ENCODE data around the gene P4HB.

- TF ChIP-seq, protein P1, sequence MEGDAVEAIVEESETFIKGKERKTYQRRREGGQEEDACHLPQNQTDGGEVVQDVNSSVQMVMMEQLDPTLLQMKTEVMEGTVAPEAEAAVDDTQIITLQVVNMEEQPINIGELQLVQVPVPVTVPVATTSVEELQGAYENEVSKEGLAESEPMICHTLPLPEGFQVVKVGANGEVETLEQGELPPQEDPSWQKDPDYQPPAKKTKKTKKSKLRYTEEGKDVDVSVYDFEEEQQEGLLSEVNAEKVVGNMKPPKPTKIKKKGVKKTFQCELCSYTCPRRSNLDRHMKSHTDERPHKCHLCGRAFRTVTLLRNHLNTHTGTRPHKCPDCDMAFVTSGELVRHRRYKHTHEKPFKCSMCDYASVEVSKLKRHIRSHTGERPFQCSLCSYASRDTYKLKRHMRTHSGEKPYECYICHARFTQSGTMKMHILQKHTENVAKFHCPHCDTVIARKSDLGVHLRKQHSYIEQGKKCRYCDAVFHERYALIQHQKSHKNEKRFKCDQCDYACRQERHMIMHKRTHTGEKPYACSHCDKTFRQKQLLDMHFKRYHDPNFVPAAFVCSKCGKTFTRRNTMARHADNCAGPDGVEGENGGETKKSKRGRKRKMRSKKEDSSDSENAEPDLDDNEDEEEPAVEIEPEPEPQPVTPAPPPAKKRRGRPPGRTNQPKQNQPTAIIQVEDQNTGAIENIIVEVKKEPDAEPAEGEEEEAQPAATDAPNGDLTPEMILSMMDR (IDR thresholded peaks at IDR 0.05; ENCODE audit: low read length): no peak
- TF ChIP-seq EZH2 (optimal IDR thresholded peaks at IDR 0.05; ENCODE audit: low read depth, low read length) (no peak), EZH2phosphoT487 (IDR thresholded peaks at IDR 0.05; ENCODE audit: low read length) (no peak)
These were observed 48.4 kb downstream of the P4HB start for GRCh38 chr17:81811705-81812570.
